H9 (cell line): Measurements from ENCODE around the gene KRTAP1-4. TPM values are rescaled to one million over a fixed set of nuclear protein-coding genes. Genes with fewer than 3 reads are reported as not detected.

ENCODE experiments used
- DNase-seq: peaks from one replicate; pipeline ENCODE4 v3.0.0-alpha.2; 2017
- H2AFZ ChIP-seq: one replicate; pipeline ENCODE4 v1.6.1; 2013; ENCODE audit warnings: mild to moderate bottlenecking, low read length, control low read depth, moderate library complexity
- H2AK5ac ChIP-seq: 2 replicates; pipeline ENCODE4 v1.6.1; 2013; ENCODE audit warnings: low read length, control low read depth, mixed read lengths; ENCODE audit not compliant: insufficient read length
- H2BK120ac ChIP-seq: one replicate; pipeline ENCODE4 v1.6.1; 2013; ENCODE audit warnings: low read depth, mild to moderate bottlenecking, low read length, control low read depth, inconsistent platforms; ENCODE audit not compliant: poor library complexity, severe bottlenecking
- H2BK12ac ChIP-seq: 2 replicates; pipeline ENCODE4 v1.6.1; 2013; ENCODE audit warnings: low read length, control low read depth, mixed read lengths, low read depth; ENCODE audit not compliant: insufficient read length
- H2BK15ac ChIP-seq: 2 replicates; pipeline ENCODE4 v1.6.1; 2013; ENCODE audit warnings: low read depth, low read length, control low read depth
- H2BK20ac ChIP-seq: one replicate; pipeline ENCODE4 v1.6.1; 2013; ENCODE audit warnings: low read depth, mild to moderate bottlenecking, low read length, control low read depth, inconsistent platforms; ENCODE audit not compliant: poor library complexity, severe bottlenecking
- H2BK5ac ChIP-seq: 2 replicates; pipeline ENCODE4 v1.6.1; 2013; ENCODE audit warnings: low read length, control low read depth, mixed read lengths; ENCODE audit not compliant: insufficient read length
- H3K14ac ChIP-seq: 2 replicates; pipeline ENCODE4 v1.6.1; 2013; ENCODE audit warnings: low read length, control low read depth; ENCODE audit not compliant: insufficient read depth
- H3K18ac ChIP-seq: 2 replicates; pipeline ENCODE4 v1.6.1; 2013; ENCODE audit warnings: low read depth, mild to moderate bottlenecking, mixed read lengths, low read length, control low read depth; ENCODE audit not compliant: insufficient read length
- H3K23ac ChIP-seq: 2 replicates; pipeline ENCODE4 v1.6.1; 2013; ENCODE audit warnings: low read length, control low read depth, mixed read lengths, low read depth; ENCODE audit not compliant: insufficient read length
- H3K23me2 ChIP-seq: 2 replicates; pipeline ENCODE4 v1.6.1; 2013; ENCODE audit warnings: low read depth, mild to moderate bottlenecking, mixed read lengths, low read length, control low read depth; ENCODE audit not compliant: insufficient read length, poor library complexity, severe bottlenecking
- H3K27ac ChIP-seq: 2 replicates; pipeline ENCODE4 v1.5.1; 2013; ENCODE audit warnings: low read length, control low read depth, mixed read lengths, low read depth; ENCODE audit not compliant: insufficient read length
- H3K27me3 ChIP-seq: 2 replicates; pipeline ENCODE4 v1.6.1; 2013; ENCODE audit warnings: low read length, control low read depth, inconsistent platforms; ENCODE audit not compliant: insufficient read depth
- H3K4ac ChIP-seq: 2 replicates; pipeline ENCODE4 v1.6.1; 2013; ENCODE audit warnings: low read depth, mild to moderate bottlenecking, control low read depth, inconsistent platforms, low read length, moderate library complexity
- H3K4me1 ChIP-seq: 2 replicates; pipeline ENCODE4 v1.6.1; 2013; ENCODE audit warnings: low read length, control low read depth, inconsistent platforms; ENCODE audit not compliant: insufficient read depth
- H3K4me2 ChIP-seq: 2 replicates; pipeline ENCODE4 v1.6.1; 2013; ENCODE audit warnings: low read length, control low read depth, mixed read lengths; ENCODE audit not compliant: insufficient read length, insufficient read depth
- H3K56ac ChIP-seq: 2 replicates; pipeline ENCODE4 v1.6.1; 2013; ENCODE audit warnings: low read depth, mild to moderate bottlenecking, mixed read lengths, low read length, control low read depth; ENCODE audit not compliant: insufficient read length
- H3K79me1 ChIP-seq: 2 replicates; pipeline ENCODE4 v1.6.1; 2013; ENCODE audit warnings: low read depth, mild to moderate bottlenecking, moderate library complexity, low read length, control low read depth, inconsistent platforms; ENCODE audit not compliant: insufficient read depth, poor library complexity, severe bottlenecking
- H3K79me2 ChIP-seq: 2 replicates; pipeline ENCODE4 v1.6.1; 2013; ENCODE audit warnings: low read length, control low read depth, inconsistent platforms; ENCODE audit not compliant: insufficient read depth
- H3K9ac ChIP-seq: 2 replicates; pipeline ENCODE4 v1.6.1; 2013; ENCODE audit warnings: low read length, control low read depth, mixed read lengths; ENCODE audit not compliant: insufficient read length; ENCODE audit errors: extremely low read depth
- H3K9me3 ChIP-seq: one replicate; pipeline ENCODE4 v1.6.1; 2013; ENCODE audit warnings: low read depth, low read length, inconsistent platforms; ENCODE audit not compliant: control insufficient read depth
- H3T11ph ChIP-seq: one replicate; pipeline ENCODE4 v1.6.1; 2013; ENCODE audit warnings: mild to moderate bottlenecking, low read length, control low read depth, inconsistent platforms
- H4K20me1 ChIP-seq: one replicate; pipeline ENCODE4 v1.6.1; 2013; ENCODE audit not compliant: control insufficient read depth, insufficient read length, insufficient read depth
- H4K5ac ChIP-seq: 2 replicates; pipeline ENCODE4 v1.6.1; 2013; ENCODE audit warnings: low read depth, mild to moderate bottlenecking, mixed read lengths, low read length, control low read depth; ENCODE audit not compliant: insufficient read length
- H4K8ac ChIP-seq: replicated peaks from 2 replicates; pipeline ENCODE4 v1.6.1; 2013; ENCODE audit warnings: low read length, control low read depth, mixed read lengths, low read depth; ENCODE audit not compliant: insufficient read length
- H4K91ac ChIP-seq: 2 replicates; pipeline ENCODE4 v1.6.1; 2013; ENCODE audit warnings: low read depth, mild to moderate bottlenecking, moderate library complexity, mixed read lengths, low read length, control low read depth; ENCODE audit not compliant: insufficient read length
- H3K27ac Mint-ChIP-seq, 3 experiments: 2 replicates in 2 of 3; 3 replicates in 1 of 3; pipeline ENCODE4 v1.8.0; 2020 to 2021; ENCODE audit warnings: mixed read lengths in 3 of 3, mild to moderate bottlenecking in 1 of 3, moderate library complexity in 1 of 3
- H3K27me3 Mint-ChIP-seq: 2 replicates; pipeline ENCODE4 v1.8.0; 2021; ENCODE audit warnings: low read depth, mild to moderate bottlenecking, moderate library complexity, mixed read lengths
- H3K36me3 Mint-ChIP-seq, 3 experiments: 2 replicates in 2 of 3; 3 replicates in 1 of 3; pipeline ENCODE4 v1.8.0; 2020 to 2021; ENCODE audit warnings: low read depth in 3 of 3, mixed read lengths in 3 of 3; ENCODE audit not compliant: insufficient read depth in 1 of 3
- H3K4me1 Mint-ChIP-seq, 2 experiments: 2 replicates each; pipeline ENCODE4 v1.8.0; 2020; ENCODE audit warnings: mixed read lengths in 2 of 2
- H3K4me3 Mint-ChIP-seq, 2 experiments: 2 replicates in 1 of 2; 3 replicates in 1 of 2; pipeline ENCODE4 v1.8.0; 2020 to 2021; ENCODE audit warnings: mild to moderate bottlenecking in 2 of 2, mixed read lengths in 2 of 2, moderate library complexity in 1 of 2
- H3K9me3 Mint-ChIP-seq, 2 experiments: 2 replicates in 1 of 2; 3 replicates in 1 of 2; pipeline ENCODE4 v1.8.0; 2020; ENCODE audit warnings: mild to moderate bottlenecking in 2 of 2, mixed read lengths in 2 of 2, moderate library complexity in 1 of 2
- CTCF ChIP-seq: fragments of 200-600 bp; sonication (generic); conservative IDR thresholded peaks from 3 replicates; pipeline ENCODE4 v1.8.0; 2021; ENCODE audit warnings: antibody characterized with exemption, mild to moderate bottlenecking
- WGBS: extraction: QIAGEN DNeasy Blood & Tissue Kit; methylation state at CpG from one replicate; pipeline ENCODE4 v1.1.7; 2013; ENCODE audit warnings: missing lambda C conversion rate, low lambda C conversion rate, mixed read lengths; ENCODE audit not compliant: insufficient read length; ENCODE audit errors: extremely low coverage; 5-methylcytosine and 5-hydroxymethylcytosine counted together
- total RNA-seq: library from RNA; stranded (reverse); gene quantifications from 2 replicates; pipeline ENCODE4 v1.2.1, GENCODE V29; 2021

The KRTAP1-4 gene
- total RNA-seq, 1 experiment from 2014 or later, result not detected

- Mint-ChIP-seq H3K36me3 (no peaks in the 10 kb centered on the region), H3K27me3 (no peaks in the 10 kb centered on the region), H3K4me1 (peaks cover 4 to 6% of the 10 kb centered on the region in 2 experiments), H3K9me3 (no peaks in the 10 kb centered on the region), H3K27ac (no peak overlapping the region), H3K4me3 (no peak overlapping the region)
- H2BK120ac ChIP-seq, result no peak overlapping the region
- TF ChIP-seq CTCF, result no peak
- no peaks in the 10 kb centered on the region for H4K20me1 ChIP-seq
- H2AFZ ChIP-seq, result no peak overlapping the region
- no peak overlapping the region for H4K91ac ChIP-seq
- no peak overlapping the region for H3K23ac ChIP-seq
- no peak overlapping the region for H3K56ac ChIP-seq
- no peak overlapping the region for H3K4me2 ChIP-seq
- no peaks in the 10 kb centered on the region for H3K9me3 ChIP-seq
- WGBS, result no CpG with 5 or more reads among the region's 5 CpGs
- no peak overlapping the region for H2BK15ac ChIP-seq
- no peak overlapping the region for H2BK12ac ChIP-seq
- no peak overlapping the region for H4K5ac ChIP-seq
- H2AK5ac ChIP-seq, result no peak overlapping the region
- no peaks in the 10 kb centered on the region for H3K79me1 ChIP-seq
- H3K14ac ChIP-seq, result no peak overlapping the region
- no peaks in the 10 kb centered on the region for H3K79me2 ChIP-seq
- no peak overlapping the region for H4K8ac ChIP-seq
- no peak overlapping the region for H3K4ac ChIP-seq
- H2BK5ac ChIP-seq, result no peak overlapping the region
- no peak overlapping the region for H3K18ac ChIP-seq
- no peak overlapping the region for H2BK20ac ChIP-seq
- 0 out of 2 replicates have a peak, but pooled peaks cover 3% of the 10 kb centered on the region for H3K4me1 ChIP-seq
- no peak for DNase-seq
- no peak overlapping the region for H3T11ph ChIP-seq
- H3K9ac ChIP-seq, result no peak overlapping the region
- no peak overlapping the region for H3K27ac ChIP-seq
- H3K23me2 ChIP-seq, result no peaks in the 10 kb centered on the region
- no peaks in the 10 kb centered on the region for H3K27me3 ChIP-seq
These were observed 27.2 kb downstream of the KRTAP1-4 start for GRCh38 chr17:41002814-41003213.
